ENCODE data around the gene P2RX2. TPM values are rescaled to one million over a fixed set of nuclear protein-coding genes. Genes with fewer than 3 reads are reported as not detected.

P2RX2 gene
- total RNA-seq, 1 donor from 2014 or later = not detected

DNA sequence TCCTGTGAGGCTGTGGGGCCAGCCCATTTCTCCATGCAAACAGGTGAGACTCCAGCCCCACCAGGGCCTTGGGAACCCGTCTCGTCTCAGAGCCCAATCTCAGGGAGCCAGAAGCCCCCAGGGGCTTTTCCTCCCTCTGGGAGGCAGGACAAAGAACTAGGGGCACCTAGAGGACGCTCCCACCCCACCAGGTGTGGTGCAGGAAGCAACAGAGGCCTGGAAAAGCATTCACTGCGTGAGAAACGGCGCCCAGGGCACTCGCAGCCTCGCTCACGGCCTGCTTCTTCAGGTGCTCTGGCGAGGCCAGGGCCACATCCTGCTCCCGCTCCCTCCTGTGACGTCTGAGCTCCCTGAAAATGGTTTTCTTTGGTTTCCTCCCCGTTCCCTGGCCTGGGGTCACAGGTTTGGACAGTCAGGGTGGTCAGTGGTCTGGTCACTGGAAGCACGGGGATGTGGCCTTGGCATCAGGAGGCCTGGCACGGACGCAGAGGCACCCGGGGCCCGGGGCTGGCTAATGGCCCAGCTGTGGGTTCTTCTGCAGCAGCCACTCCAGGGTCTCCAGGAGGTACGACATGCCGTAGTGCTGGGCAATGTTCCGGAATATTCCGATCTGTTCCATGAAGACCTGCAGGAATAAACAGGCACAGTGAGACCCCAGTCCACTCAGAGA is 5.7 kb downstream of the P2RX2 start:
- no peak for DNase-seq (ENCODE audit: extremely low spot score, unreplicated experiment)
- no peaks in the 10 kb centered on the region for H3K27me3 Mint-ChIP-seq (ENCODE audit: unreplicated experiment)
- no peak overlapping the region for H3K27ac Mint-ChIP-seq (ENCODE audit: unreplicated experiment)
- H3K36me3 Mint-ChIP-seq (ENCODE audit: unreplicated experiment) = peaks cover 19% of the 10 kb centered on the region
- no peak overlapping the region for H3K4me3 Mint-ChIP-seq (ENCODE audit: unreplicated experiment)
- H3K4me1 Mint-ChIP-seq (ENCODE audit: unreplicated experiment) = peaks cover 15% of the 10 kb centered on the region
- H3K9me3 Mint-ChIP-seq (ENCODE audit: unreplicated experiment) = no peaks in the 10 kb centered on the region
- TF ChIP-seq, protein P1, sequence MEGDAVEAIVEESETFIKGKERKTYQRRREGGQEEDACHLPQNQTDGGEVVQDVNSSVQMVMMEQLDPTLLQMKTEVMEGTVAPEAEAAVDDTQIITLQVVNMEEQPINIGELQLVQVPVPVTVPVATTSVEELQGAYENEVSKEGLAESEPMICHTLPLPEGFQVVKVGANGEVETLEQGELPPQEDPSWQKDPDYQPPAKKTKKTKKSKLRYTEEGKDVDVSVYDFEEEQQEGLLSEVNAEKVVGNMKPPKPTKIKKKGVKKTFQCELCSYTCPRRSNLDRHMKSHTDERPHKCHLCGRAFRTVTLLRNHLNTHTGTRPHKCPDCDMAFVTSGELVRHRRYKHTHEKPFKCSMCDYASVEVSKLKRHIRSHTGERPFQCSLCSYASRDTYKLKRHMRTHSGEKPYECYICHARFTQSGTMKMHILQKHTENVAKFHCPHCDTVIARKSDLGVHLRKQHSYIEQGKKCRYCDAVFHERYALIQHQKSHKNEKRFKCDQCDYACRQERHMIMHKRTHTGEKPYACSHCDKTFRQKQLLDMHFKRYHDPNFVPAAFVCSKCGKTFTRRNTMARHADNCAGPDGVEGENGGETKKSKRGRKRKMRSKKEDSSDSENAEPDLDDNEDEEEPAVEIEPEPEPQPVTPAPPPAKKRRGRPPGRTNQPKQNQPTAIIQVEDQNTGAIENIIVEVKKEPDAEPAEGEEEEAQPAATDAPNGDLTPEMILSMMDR (IDR thresholded peaks at IDR 0.05) = no peak

DNA sequence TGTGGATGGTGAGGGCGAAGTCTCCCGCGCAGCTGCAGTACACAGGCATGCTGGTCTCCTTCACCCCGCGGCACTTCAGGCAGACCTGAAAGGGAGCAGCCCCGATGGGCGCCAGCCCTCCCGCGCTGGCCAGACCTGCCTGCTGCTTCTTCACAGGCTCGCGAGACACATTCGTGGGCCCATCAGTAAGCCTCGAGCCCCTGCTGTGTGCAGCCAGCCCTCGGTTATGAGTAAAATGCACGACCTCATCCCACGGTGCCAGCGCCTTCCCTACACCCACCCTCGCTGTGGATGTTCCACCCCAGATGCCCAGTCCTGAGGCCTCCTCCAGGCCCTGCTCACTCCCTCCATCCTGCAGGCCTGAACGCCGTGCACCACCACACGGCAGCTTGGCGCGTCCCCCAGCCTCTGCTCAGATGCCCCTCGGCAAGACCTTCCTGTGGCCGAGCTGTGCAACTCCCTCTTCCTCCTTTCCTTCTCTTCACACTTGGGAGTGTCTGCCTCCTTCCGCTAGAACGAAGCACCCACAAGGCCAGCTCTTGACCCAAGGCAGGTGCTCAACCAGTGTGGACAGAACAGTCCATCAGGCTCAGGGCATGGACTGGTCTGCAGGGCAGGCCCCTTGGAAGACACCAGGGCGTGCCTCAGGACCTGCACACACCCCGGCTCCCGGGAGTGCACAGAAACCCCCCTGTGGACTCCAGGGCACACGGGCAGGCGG is 6.5 kb downstream of the P2RX2 start:
- DNase-seq (ENCODE audit: extremely low spot score, unreplicated experiment) = no peak
- Mint-ChIP-seq H3K4me3 (ENCODE audit: unreplicated experiment) (no peak overlapping the region), H3K36me3 (ENCODE audit: unreplicated experiment) (peaks cover 24% of the 10 kb centered on the region), H3K4me1 (ENCODE audit: unreplicated experiment) (peaks cover 15% of the 10 kb centered on the region), H3K9me3 (ENCODE audit: unreplicated experiment) (no peaks in the 10 kb centered on the region), H3K27me3 (ENCODE audit: unreplicated experiment) (no peaks in the 10 kb centered on the region), H3K27ac (ENCODE audit: unreplicated experiment) (no peak overlapping the region)
- TF ChIP-seq, protein P1 (IDR thresholded peaks at IDR 0.05) = no peak

DNA sequence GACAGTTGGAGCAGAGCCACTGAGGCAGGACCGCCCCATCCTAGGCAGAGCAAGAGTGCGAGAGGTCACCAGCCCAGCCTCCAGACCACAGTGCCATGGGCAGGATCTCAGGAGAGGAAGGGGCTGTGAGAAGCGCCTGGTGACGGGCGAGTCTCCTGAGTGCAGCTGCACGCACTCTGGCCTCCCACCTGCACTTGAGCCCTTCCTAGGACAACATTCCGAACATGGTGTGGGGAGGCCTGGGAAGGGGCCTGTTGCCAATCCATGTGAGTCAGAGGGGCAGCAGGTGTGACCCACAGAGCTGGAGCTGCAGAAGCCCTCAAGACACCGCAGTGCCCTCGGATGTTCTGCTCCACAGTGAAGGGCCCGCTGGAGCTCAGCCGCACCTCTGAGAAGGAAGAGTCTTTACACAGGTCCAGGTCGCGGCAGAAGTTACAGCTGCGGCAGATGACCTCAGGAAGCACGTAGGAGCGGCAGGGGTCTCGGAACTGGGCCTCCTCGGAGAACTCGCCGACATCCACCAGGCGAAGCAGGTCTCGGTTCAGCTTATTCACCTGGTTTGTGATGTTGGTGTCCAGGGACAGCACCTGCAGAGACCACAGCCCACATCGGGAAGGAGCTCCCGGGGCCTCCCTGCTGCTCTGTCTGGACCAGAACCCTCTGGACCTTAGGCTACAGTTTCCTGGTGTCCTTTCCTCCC is 7.3 kb downstream of the P2RX2 start:
- DNase-seq (ENCODE audit: extremely low spot score, unreplicated experiment) = no peak
- Mint-ChIP-seq H3K9me3 (ENCODE audit: unreplicated experiment) (no peaks in the 10 kb centered on the region), H3K4me1 (ENCODE audit: unreplicated experiment) (peaks cover 15% of the 10 kb centered on the region), H3K27me3 (ENCODE audit: unreplicated experiment) (no peaks in the 10 kb centered on the region), H3K4me3 (ENCODE audit: unreplicated experiment) (no peak overlapping the region), H3K27ac (ENCODE audit: unreplicated experiment) (no peak overlapping the region), H3K36me3 (ENCODE audit: unreplicated experiment) (peaks cover 31% of the 10 kb centered on the region)
- TF ChIP-seq, protein P1 (IDR thresholded peaks at IDR 0.05) = no peak

DNA sequence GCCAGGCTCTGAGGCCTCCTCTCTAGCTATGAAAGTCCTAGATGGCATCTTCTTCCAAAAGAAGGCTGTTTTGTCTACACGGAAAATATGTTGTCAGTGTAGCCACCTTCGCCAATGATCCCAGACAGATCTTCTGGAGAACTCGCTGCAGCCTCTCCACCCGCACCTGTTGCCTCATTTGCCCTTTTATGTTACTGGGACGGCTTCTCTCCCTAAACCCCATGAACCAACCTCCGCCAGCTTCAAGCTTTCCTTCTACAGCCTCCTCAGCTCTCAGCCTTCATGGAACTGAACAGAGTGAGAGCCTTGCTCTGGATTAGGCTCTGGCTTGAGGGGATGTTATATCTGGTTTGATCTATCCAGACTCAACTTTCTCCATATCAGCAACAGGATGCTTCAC is 10.8 kb downstream of the P2RX2 start:
- TF ChIP-seq, protein P1 (IDR thresholded peaks at IDR 0.05) = no peak
- no peak for DNase-seq (ENCODE audit: extremely low spot score, unreplicated experiment)
- Mint-ChIP-seq H3K9me3 (ENCODE audit: unreplicated experiment) (no peaks in the 10 kb centered on the region), H3K27me3 (ENCODE audit: unreplicated experiment) (no peaks in the 10 kb centered on the region), H3K4me3 (ENCODE audit: unreplicated experiment) (no peak overlapping the region), H3K36me3 (ENCODE audit: unreplicated experiment) (peaks cover 52% of the 10 kb centered on the region), H3K27ac (ENCODE audit: unreplicated experiment) (no peak overlapping the region), H3K4me1 (ENCODE audit: unreplicated experiment) (no peaks in the 10 kb centered on the region)

DNA sequence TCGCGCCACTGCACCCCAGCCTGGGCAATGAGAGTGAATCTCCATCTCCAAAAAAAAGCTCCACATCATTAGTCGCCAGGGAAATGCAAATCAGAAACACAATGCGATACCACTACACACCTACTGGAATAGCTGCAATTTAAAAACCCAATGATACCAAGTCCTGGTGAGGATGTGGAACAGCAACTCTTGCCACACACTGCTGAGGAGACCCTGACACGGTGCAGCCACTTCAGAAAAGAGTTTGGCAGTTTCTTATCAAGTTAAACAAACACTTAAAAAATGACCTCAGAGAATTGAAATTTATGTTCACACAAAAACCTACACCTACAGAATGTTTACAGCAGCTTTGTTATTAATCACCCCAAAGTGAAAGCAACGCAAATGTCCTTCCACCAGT is 12.1 kb downstream of the P2RX2 start:
- H3K27me3 Mint-ChIP-seq (ENCODE audit: unreplicated experiment) = no peaks in the 10 kb centered on the region
- peaks cover 55% of the 10 kb centered on the region for H3K36me3 Mint-ChIP-seq (ENCODE audit: unreplicated experiment)
- no peak overlapping the region for H3K4me3 Mint-ChIP-seq (ENCODE audit: unreplicated experiment)
- no peak for DNase-seq (ENCODE audit: extremely low spot score, unreplicated experiment)
- H3K9me3 Mint-ChIP-seq (ENCODE audit: unreplicated experiment) = no peaks in the 10 kb centered on the region
- H3K27ac Mint-ChIP-seq (ENCODE audit: unreplicated experiment) = no peak overlapping the region
- H3K4me1 Mint-ChIP-seq (ENCODE audit: unreplicated experiment) = no peaks in the 10 kb centered on the region
- TF ChIP-seq, protein P1 (IDR thresholded peaks at IDR 0.05) = no peak

All from osteocyte (in vitro differentiated cells).